H9 (cell line): Measurements from ENCODE around the gene CDSN. TPM values are rescaled to one million over a fixed set of nuclear protein-coding genes. Genes with fewer than 3 reads are reported as not detected.
"Not testable (repeated sequence)": the region's sequence is repeated elsewhere in the genome, so short reads cannot be mapped to it uniquely, and the experiment has no call there.

Experiments used
- DNase-seq: peaks from one replicate; pipeline ENCODE4 v3.0.0-alpha.2; 2017
- H2AFZ ChIP-seq: one replicate; pipeline ENCODE4 v1.6.1; 2013; ENCODE audit warnings: mild to moderate bottlenecking, low read length, control low read depth, moderate library complexity
- H2AK5ac ChIP-seq: 2 replicates; pipeline ENCODE4 v1.6.1; 2013; ENCODE audit warnings: low read length, control low read depth, mixed read lengths; ENCODE audit not compliant: insufficient read length
- H2BK120ac ChIP-seq: one replicate; pipeline ENCODE4 v1.6.1; 2013; ENCODE audit warnings: low read depth, mild to moderate bottlenecking, low read length, control low read depth, inconsistent platforms; ENCODE audit not compliant: poor library complexity, severe bottlenecking
- H2BK12ac ChIP-seq: 2 replicates; pipeline ENCODE4 v1.6.1; 2013; ENCODE audit warnings: low read length, control low read depth, mixed read lengths, low read depth; ENCODE audit not compliant: insufficient read length
- H2BK15ac ChIP-seq: 2 replicates; pipeline ENCODE4 v1.6.1; 2013; ENCODE audit warnings: low read depth, low read length, control low read depth
- H2BK20ac ChIP-seq: one replicate; pipeline ENCODE4 v1.6.1; 2013; ENCODE audit warnings: low read depth, mild to moderate bottlenecking, low read length, control low read depth, inconsistent platforms; ENCODE audit not compliant: poor library complexity, severe bottlenecking
- H2BK5ac ChIP-seq: 2 replicates; pipeline ENCODE4 v1.6.1; 2013; ENCODE audit warnings: low read length, control low read depth, mixed read lengths; ENCODE audit not compliant: insufficient read length
- H3K14ac ChIP-seq: 2 replicates; pipeline ENCODE4 v1.6.1; 2013; ENCODE audit warnings: low read length, control low read depth; ENCODE audit not compliant: insufficient read depth
- H3K18ac ChIP-seq: 2 replicates; pipeline ENCODE4 v1.6.1; 2013; ENCODE audit warnings: low read depth, mild to moderate bottlenecking, mixed read lengths, low read length, control low read depth; ENCODE audit not compliant: insufficient read length
- H3K23ac ChIP-seq: 2 replicates; pipeline ENCODE4 v1.6.1; 2013; ENCODE audit warnings: low read length, control low read depth, mixed read lengths, low read depth; ENCODE audit not compliant: insufficient read length
- H3K23me2 ChIP-seq: 2 replicates; pipeline ENCODE4 v1.6.1; 2013; ENCODE audit warnings: low read depth, mild to moderate bottlenecking, mixed read lengths, low read length, control low read depth; ENCODE audit not compliant: insufficient read length, poor library complexity, severe bottlenecking
- H3K27ac ChIP-seq: 2 replicates; pipeline ENCODE4 v1.5.1; 2013; ENCODE audit warnings: low read length, control low read depth, mixed read lengths, low read depth; ENCODE audit not compliant: insufficient read length
- H3K27me3 ChIP-seq: 2 replicates; pipeline ENCODE4 v1.6.1; 2013; ENCODE audit warnings: low read length, control low read depth, inconsistent platforms; ENCODE audit not compliant: insufficient read depth
- H3K4ac ChIP-seq: 2 replicates; pipeline ENCODE4 v1.6.1; 2013; ENCODE audit warnings: low read depth, mild to moderate bottlenecking, control low read depth, inconsistent platforms, low read length, moderate library complexity
- H3K4me1 ChIP-seq: 2 replicates; pipeline ENCODE4 v1.6.1; 2013; ENCODE audit warnings: low read length, control low read depth, inconsistent platforms; ENCODE audit not compliant: insufficient read depth
- H3K4me2 ChIP-seq: 2 replicates; pipeline ENCODE4 v1.6.1; 2013; ENCODE audit warnings: low read length, control low read depth, mixed read lengths; ENCODE audit not compliant: insufficient read length, insufficient read depth
- H3K56ac ChIP-seq: 2 replicates; pipeline ENCODE4 v1.6.1; 2013; ENCODE audit warnings: low read depth, mild to moderate bottlenecking, mixed read lengths, low read length, control low read depth; ENCODE audit not compliant: insufficient read length
- H3K79me1 ChIP-seq: 2 replicates; pipeline ENCODE4 v1.6.1; 2013; ENCODE audit warnings: low read depth, mild to moderate bottlenecking, moderate library complexity, low read length, control low read depth, inconsistent platforms; ENCODE audit not compliant: insufficient read depth, poor library complexity, severe bottlenecking
- H3K79me2 ChIP-seq: 2 replicates; pipeline ENCODE4 v1.6.1; 2013; ENCODE audit warnings: low read length, control low read depth, inconsistent platforms; ENCODE audit not compliant: insufficient read depth
- H3K9ac ChIP-seq: 2 replicates; pipeline ENCODE4 v1.6.1; 2013; ENCODE audit warnings: low read length, control low read depth, mixed read lengths; ENCODE audit not compliant: insufficient read length; ENCODE audit errors: extremely low read depth
- H3K9me3 ChIP-seq: one replicate; pipeline ENCODE4 v1.6.1; 2013; ENCODE audit warnings: low read depth, low read length, inconsistent platforms; ENCODE audit not compliant: control insufficient read depth
- H3T11ph ChIP-seq: one replicate; pipeline ENCODE4 v1.6.1; 2013; ENCODE audit warnings: mild to moderate bottlenecking, low read length, control low read depth, inconsistent platforms
- H4K20me1 ChIP-seq: one replicate; pipeline ENCODE4 v1.6.1; 2013; ENCODE audit not compliant: control insufficient read depth, insufficient read length, insufficient read depth
- H4K5ac ChIP-seq: 2 replicates; pipeline ENCODE4 v1.6.1; 2013; ENCODE audit warnings: low read depth, mild to moderate bottlenecking, mixed read lengths, low read length, control low read depth; ENCODE audit not compliant: insufficient read length
- H4K8ac ChIP-seq: replicated peaks from 2 replicates; pipeline ENCODE4 v1.6.1; 2013; ENCODE audit warnings: low read length, control low read depth, mixed read lengths, low read depth; ENCODE audit not compliant: insufficient read length
- H4K91ac ChIP-seq: 2 replicates; pipeline ENCODE4 v1.6.1; 2013; ENCODE audit warnings: low read depth, mild to moderate bottlenecking, moderate library complexity, mixed read lengths, low read length, control low read depth; ENCODE audit not compliant: insufficient read length
- H3K27ac Mint-ChIP-seq, 3 experiments: 2 replicates in 2 of 3; 3 replicates in 1 of 3; pipeline ENCODE4 v1.8.0; 2020 to 2021; ENCODE audit warnings: mixed read lengths in 3 of 3, mild to moderate bottlenecking in 1 of 3, moderate library complexity in 1 of 3
- H3K27me3 Mint-ChIP-seq: 2 replicates; pipeline ENCODE4 v1.8.0; 2021; ENCODE audit warnings: low read depth, mild to moderate bottlenecking, moderate library complexity, mixed read lengths
- H3K36me3 Mint-ChIP-seq, 3 experiments: 2 replicates in 2 of 3; 3 replicates in 1 of 3; pipeline ENCODE4 v1.8.0; 2020 to 2021; ENCODE audit warnings: low read depth in 3 of 3, mixed read lengths in 3 of 3; ENCODE audit not compliant: insufficient read depth in 1 of 3
- H3K4me1 Mint-ChIP-seq, 2 experiments: 2 replicates each; pipeline ENCODE4 v1.8.0; 2020; ENCODE audit warnings: mixed read lengths in 2 of 2
- H3K4me3 Mint-ChIP-seq, 2 experiments: 2 replicates in 1 of 2; 3 replicates in 1 of 2; pipeline ENCODE4 v1.8.0; 2020 to 2021; ENCODE audit warnings: mild to moderate bottlenecking in 2 of 2, mixed read lengths in 2 of 2, moderate library complexity in 1 of 2
- H3K9me3 Mint-ChIP-seq, 2 experiments: 2 replicates in 1 of 2; 3 replicates in 1 of 2; pipeline ENCODE4 v1.8.0; 2020; ENCODE audit warnings: mild to moderate bottlenecking in 2 of 2, mixed read lengths in 2 of 2, moderate library complexity in 1 of 2
- WGBS: extraction: QIAGEN DNeasy Blood & Tissue Kit; methylation state at CpG from one replicate; pipeline ENCODE4 v1.1.7; 2013; ENCODE audit warnings: missing lambda C conversion rate, low lambda C conversion rate, mixed read lengths; ENCODE audit not compliant: insufficient read length; ENCODE audit errors: extremely low coverage; 5-methylcytosine and 5-hydroxymethylcytosine counted together
- total RNA-seq: library from RNA; stranded (reverse); gene quantifications from 2 replicates; pipeline ENCODE4 v1.2.1, GENCODE V29; 2021
- TF ChIP-seq, protein P1 (sequence below): fragments of 200-600 bp; sonication (generic); conservative IDR thresholded peaks from 3 replicates; pipeline ENCODE4 v1.8.0; 2021; ENCODE audit warnings: antibody characterized with exemption, mild to moderate bottlenecking

The CDSN gene
- total RNA-seq, 1 experiment from 2014 or later: not detected

DNA sequence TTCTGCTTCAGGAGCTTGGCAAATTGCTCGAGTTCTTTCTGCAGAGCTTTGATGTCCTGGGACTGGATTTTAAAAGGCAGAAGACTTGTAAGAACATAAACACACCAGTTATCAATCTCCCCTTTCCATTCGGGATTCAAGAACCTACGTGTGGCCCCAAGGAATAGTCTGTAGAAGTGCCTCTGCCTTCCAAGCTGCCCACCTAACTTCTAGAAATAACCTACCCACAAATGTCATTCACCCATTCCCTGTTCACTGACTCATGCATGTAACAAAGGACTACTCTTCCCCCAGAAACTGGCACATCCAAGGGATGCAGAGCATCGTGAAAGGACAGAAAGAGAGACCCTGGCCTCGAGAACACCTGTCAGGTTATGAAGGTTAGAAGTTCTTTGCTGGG is 45.7 kb upstream of the CDSN start:
- H2BK12ac ChIP-seq: no peak overlapping the region
- WGBS: no CpG with 5 or more reads among the region's 5 CpGs
- no peak overlapping the region for H2BK15ac ChIP-seq
- TF ChIP-seq, protein P1, sequence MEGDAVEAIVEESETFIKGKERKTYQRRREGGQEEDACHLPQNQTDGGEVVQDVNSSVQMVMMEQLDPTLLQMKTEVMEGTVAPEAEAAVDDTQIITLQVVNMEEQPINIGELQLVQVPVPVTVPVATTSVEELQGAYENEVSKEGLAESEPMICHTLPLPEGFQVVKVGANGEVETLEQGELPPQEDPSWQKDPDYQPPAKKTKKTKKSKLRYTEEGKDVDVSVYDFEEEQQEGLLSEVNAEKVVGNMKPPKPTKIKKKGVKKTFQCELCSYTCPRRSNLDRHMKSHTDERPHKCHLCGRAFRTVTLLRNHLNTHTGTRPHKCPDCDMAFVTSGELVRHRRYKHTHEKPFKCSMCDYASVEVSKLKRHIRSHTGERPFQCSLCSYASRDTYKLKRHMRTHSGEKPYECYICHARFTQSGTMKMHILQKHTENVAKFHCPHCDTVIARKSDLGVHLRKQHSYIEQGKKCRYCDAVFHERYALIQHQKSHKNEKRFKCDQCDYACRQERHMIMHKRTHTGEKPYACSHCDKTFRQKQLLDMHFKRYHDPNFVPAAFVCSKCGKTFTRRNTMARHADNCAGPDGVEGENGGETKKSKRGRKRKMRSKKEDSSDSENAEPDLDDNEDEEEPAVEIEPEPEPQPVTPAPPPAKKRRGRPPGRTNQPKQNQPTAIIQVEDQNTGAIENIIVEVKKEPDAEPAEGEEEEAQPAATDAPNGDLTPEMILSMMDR: no peak
- no peak overlapping the region for H3K27ac ChIP-seq
- peaks cover 57 to 67% of the 10 kb centered on the region in 2 experiments for H3K4me1 Mint-ChIP-seq
- no peak overlapping the region for H2BK5ac ChIP-seq
- H3K56ac ChIP-seq: no peak overlapping the region
- H3K4me1 ChIP-seq: peaks cover 2% of the 10 kb centered on the region; the same call in 1 of the 2 replicates
- no peak overlapping the region for H4K8ac ChIP-seq
- no peak overlapping the region for H3K9ac ChIP-seq
- H3K4me3 Mint-ChIP-seq: peak overlapping the region; percentile 91
- H3K23ac ChIP-seq: no peak overlapping the region
- no peak overlapping the region for H3T11ph ChIP-seq
- no peaks in the 10 kb centered on the region; the same call in 1 of the 2 replicates for H3K27me3 Mint-ChIP-seq
- no peak for DNase-seq
- H3K4me2 ChIP-seq: no peak overlapping the region
- no peaks in the 10 kb centered on the region for H3K9me3 ChIP-seq
- no peak overlapping the region for H2BK120ac ChIP-seq
- no peak overlapping the region for H3K14ac ChIP-seq
- no peak overlapping the region for H3K4ac ChIP-seq
- H2AK5ac ChIP-seq: no peak overlapping the region
- H3K9me3 Mint-ChIP-seq: no peaks in the 10 kb centered on the region
- peak overlapping the region in 2 of 3 experiments; percentile 50 to 82; a peak in 6 of 7 replicates for H3K27ac Mint-ChIP-seq
- no peaks in the 10 kb centered on the region for H3K79me1 ChIP-seq
- H3K36me3 Mint-ChIP-seq: peaks cover 57 to 90% (median 57%) of the 10 kb centered on the region in 3 experiments
- no peak overlapping the region for H2BK20ac ChIP-seq
- no peak overlapping the region for H3K18ac ChIP-seq
- no peaks in the 10 kb centered on the region for H4K20me1 ChIP-seq
- peaks cover 38% of the 10 kb centered on the region for H3K79me2 ChIP-seq
- no peaks in the 10 kb centered on the region for H3K27me3 ChIP-seq
- no peak overlapping the region for H4K91ac ChIP-seq
- H4K5ac ChIP-seq: no peak overlapping the region
- H2AFZ ChIP-seq: no peak overlapping the region
- H3K23me2 ChIP-seq: peaks cover 17% of the 10 kb centered on the region

DNA sequence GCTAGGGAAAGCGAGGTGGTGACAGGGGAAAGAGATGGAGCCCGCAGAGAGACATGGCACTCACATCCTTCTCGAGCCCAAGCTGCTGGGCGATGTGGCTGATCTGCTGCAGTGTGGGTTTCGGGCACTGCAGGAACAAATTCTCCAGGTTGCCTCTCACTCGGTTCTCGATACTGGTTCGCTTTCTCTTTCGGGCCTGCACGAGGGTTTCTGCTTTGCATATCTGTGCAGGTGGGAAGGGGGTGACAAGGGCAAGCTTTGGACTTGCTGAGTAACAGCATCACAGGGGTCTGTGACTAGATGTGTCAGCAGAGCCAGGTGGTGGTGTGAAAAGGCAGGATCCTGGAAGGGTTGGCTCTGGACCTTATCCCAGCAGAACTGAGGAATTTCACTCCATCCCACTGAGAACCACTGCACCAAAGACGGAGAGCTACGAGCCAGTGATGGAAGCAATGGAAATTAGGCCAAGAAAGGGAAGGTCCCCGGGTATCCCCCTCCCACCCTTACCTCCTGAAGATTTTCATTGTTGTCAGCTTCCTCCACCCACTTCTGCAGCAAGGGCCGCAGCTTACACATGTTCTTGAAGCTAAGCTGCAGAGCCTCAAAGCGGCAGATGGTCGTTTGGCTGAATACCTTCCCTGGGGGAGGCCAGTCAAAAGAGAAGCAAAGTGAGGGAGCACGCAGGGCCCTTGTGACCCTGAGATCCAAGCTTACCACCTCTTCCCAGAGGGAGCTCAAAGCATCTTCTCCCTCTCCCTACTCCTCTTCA is 45.0 kb upstream of the CDSN start:
- not testable (repeated sequence) for H2BK20ac ChIP-seq, H4K5ac ChIP-seq, H3K9me3 Mint-ChIP-seq, DNase-seq, H3K9me3 ChIP-seq, H3K23ac ChIP-seq, H3K4me2 ChIP-seq, H3K4me1 ChIP-seq, H3K79me1 ChIP-seq, H3T11ph ChIP-seq, H2BK12ac ChIP-seq, H4K8ac ChIP-seq, H2BK15ac ChIP-seq, H3K18ac ChIP-seq, H3K27me3 ChIP-seq, H2AFZ ChIP-seq, H3K27me3 Mint-ChIP-seq, H4K91ac ChIP-seq, H2BK5ac ChIP-seq, H2AK5ac ChIP-seq, H3K56ac ChIP-seq, H4K20me1 ChIP-seq, H3K4ac ChIP-seq, H2BK120ac ChIP-seq, H3K9ac ChIP-seq, H3K27ac ChIP-seq, H3K14ac ChIP-seq
- peaks cover 57 to 62% of the 10 kb centered on the region in 2 experiments for H3K4me1 Mint-ChIP-seq
- H3K4me3 Mint-ChIP-seq: peak overlapping the region; percentile 91; a peak in 3 of 5 replicates
- Histone ChIP-seq H3K23me2 (peaks cover 17% of the 10 kb centered on the region), H3K79me2 (peaks cover 34% of the 10 kb centered on the region)
- no CpG with 5 or more reads among the region's 17 CpGs for WGBS
- H3K36me3 Mint-ChIP-seq: peaks cover 57 to 93% (median 61%) of the 10 kb centered on the region in 3 experiments
- H3K27ac Mint-ChIP-seq: peak overlapping the region in 1 of 3 experiments; percentile 94; a peak in 4 of 7 replicates
